ENCODE results near the gene OR51E2. TPM values are rescaled to one million over a fixed set of nuclear protein-coding genes. Genes with fewer than 3 reads are reported as not detected.

The OR51E2 gene
- total RNA-seq, 6 experiments from 2014 or later = 0.09 to 0.32 (median 0.12) TPM; not detected in 2

- Mint-ChIP-seq H3K4me3 (no peak overlapping the region), H3K27me3 (ENCODE audit: insufficient read depth) (peaks cover 3% of the 10 kb centered on the region; the same call in 1 of the 2 replicates), H3K4me1 (ENCODE audit: low read depth) (no peaks in the 10 kb centered on the region), H3K27ac (no peak overlapping the region), H3K9me3 (no peaks in the 10 kb centered on the region), H3K36me3 (ENCODE audit: low read depth) (no peaks in the 10 kb centered on the region)
- no peak for TF ChIP-seq CTCF (IDR thresholded peaks at IDR 0.05)
- no peak for DNase-seq
These were observed 53.4 kb downstream of the OR51E2 start for GRCh38 chr11:4644233-4644632.

- Mint-ChIP-seq H3K4me1 (ENCODE audit: low read depth) (no peaks in the 10 kb centered on the region), H3K27me3 (ENCODE audit: insufficient read depth) (peaks cover 3% of the 10 kb centered on the region; the same call in 1 of the 2 replicates), H3K36me3 (ENCODE audit: low read depth) (no peaks in the 10 kb centered on the region), H3K9me3 (no peaks in the 10 kb centered on the region), H3K27ac (no peak within 1 kb of the TSS), H3K4me3 (no peak within 1 kb of the TSS)
- DNase-seq = no peak
- no peak for TF ChIP-seq CTCF (IDR thresholded peaks at IDR 0.05)
These were observed 54.0 kb downstream of the OR51E2 start, which contains the start of gene OR51E1 for GRCh38 chr11:4643682-4644081. Gene OR51E1 (plus strand): TSS chr11:4643982. CDS start chr11:4652527, 8,545 bp downstream.

GRCh38 chr11:4643076-4643475, 54.6 kb downstream of the OR51E2 start:
- no peaks in the 10 kb centered on the region for H3K4me1 Mint-ChIP-seq (ENCODE audit: low read depth)
- TF ChIP-seq CTCF (IDR thresholded peaks at IDR 0.05) = no peak
- DNase-seq = no peak
- H3K9me3 Mint-ChIP-seq = no peaks in the 10 kb centered on the region
- H3K36me3 Mint-ChIP-seq (ENCODE audit: low read depth) = no peaks in the 10 kb centered on the region
- no peak overlapping the region for H3K27ac Mint-ChIP-seq
- peaks cover 3% of the 10 kb centered on the region; the same call in 1 of the 2 replicates for H3K27me3 Mint-ChIP-seq (ENCODE audit: insufficient read depth)
- no peak overlapping the region for H3K4me3 Mint-ChIP-seq

GRCh38 chr11:4642043-4642442, 55.6 kb downstream of the OR51E2 start:
- H3K27me3 Mint-ChIP-seq (ENCODE audit: insufficient read depth) = peaks cover 3% of the 10 kb centered on the region; the same call in 1 of the 2 replicates
- no peak overlapping the region for H3K4me3 Mint-ChIP-seq
- no peaks in the 10 kb centered on the region for H3K4me1 Mint-ChIP-seq (ENCODE audit: low read depth)
- DNase-seq = no peak
- no peak overlapping the region for H3K27ac Mint-ChIP-seq
- no peaks in the 10 kb centered on the region for H3K36me3 Mint-ChIP-seq (ENCODE audit: low read depth)
- TF ChIP-seq CTCF (IDR thresholded peaks at IDR 0.05) = no peak
- H3K9me3 Mint-ChIP-seq = no peaks in the 10 kb centered on the region

GRCh38 chr11:4641501-4641900, 56.2 kb downstream of the OR51E2 start:
- H3K4me1 Mint-ChIP-seq (ENCODE audit: low read depth) = no peaks in the 10 kb centered on the region
- H3K27ac Mint-ChIP-seq = no peak overlapping the region
- H3K27me3 Mint-ChIP-seq (ENCODE audit: insufficient read depth) = peaks cover 3% of the 10 kb centered on the region; the same call in 1 of the 2 replicates
- DNase-seq = no peak
- no peak overlapping the region for H3K4me3 Mint-ChIP-seq
- H3K9me3 Mint-ChIP-seq = no peaks in the 10 kb centered on the region
- TF ChIP-seq CTCF (IDR thresholded peaks at IDR 0.05) = no peak
- no peaks in the 10 kb centered on the region for H3K36me3 Mint-ChIP-seq (ENCODE audit: low read depth)

GRCh38 chr11:4639931-4640330, 57.7 kb downstream of the OR51E2 start:
- TF ChIP-seq CTCF (IDR thresholded peaks at IDR 0.05) = no peak
- H3K4me3 Mint-ChIP-seq = no peak overlapping the region
- H3K4me1 Mint-ChIP-seq (ENCODE audit: low read depth) = no peaks in the 10 kb centered on the region
- H3K27ac Mint-ChIP-seq = no peak overlapping the region
- no peaks in the 10 kb centered on the region for H3K9me3 Mint-ChIP-seq
- H3K36me3 Mint-ChIP-seq (ENCODE audit: low read depth) = no peaks in the 10 kb centered on the region
- DNase-seq = no peak
- H3K27me3 Mint-ChIP-seq (ENCODE audit: insufficient read depth) = peaks cover 3% of the 10 kb centered on the region; the same call in 1 of the 2 replicates
